Measurements from ENCODE around the gene TCF7L2. TPM values are rescaled to one million over a fixed set of nuclear protein-coding genes. Genes with fewer than 3 reads are reported as not detected.

The TCF7L2 gene
- total RNA-seq, 1 donor from 2014 or later: 88.2 TPM

- TF ChIP-seq CTCF (IDR thresholded peaks at IDR 0.05): no peak
- no peak for DNase-seq (ENCODE audit: extremely low spot score, unreplicated experiment)
- Mint-ChIP-seq H3K27me3 (ENCODE audit: unreplicated experiment) (no peaks in the 10 kb centered on the region), H3K4me3 (ENCODE audit: unreplicated experiment) (peak overlapping the region; percentile 53), H3K36me3 (ENCODE audit: unreplicated experiment) (peaks cover 2% of the 10 kb centered on the region), H3K4me1 (ENCODE audit: unreplicated experiment) (peaks cover 58% of the 10 kb centered on the region), H3K27ac (ENCODE audit: unreplicated experiment) (peak overlapping the region; percentile 75), H3K9me3 (ENCODE audit: unreplicated experiment) (no peaks in the 10 kb centered on the region)
Observed at GRCh38 chr10:113028456-113029440, 78.7 kb downstream of the TCF7L2 start.

- no peak for DNase-seq (ENCODE audit: extremely low spot score, unreplicated experiment)
- Mint-ChIP-seq H3K27me3 (ENCODE audit: unreplicated experiment) (no peaks in the 10 kb centered on the region), H3K27ac (ENCODE audit: unreplicated experiment) (peak overlapping the region; percentile 28), H3K4me3 (ENCODE audit: unreplicated experiment) (no peak overlapping the region), H3K36me3 (ENCODE audit: unreplicated experiment) (peaks cover 3% of the 10 kb centered on the region), H3K4me1 (ENCODE audit: unreplicated experiment) (peaks cover 67% of the 10 kb centered on the region), H3K9me3 (ENCODE audit: unreplicated experiment) (no peaks in the 10 kb centered on the region)
- no peak for TF ChIP-seq CTCF (IDR thresholded peaks at IDR 0.05)
Observed at GRCh38 chr10:113030453-113030852, 80.4 kb downstream of the TCF7L2 start.

- Mint-ChIP-seq H3K27me3 (ENCODE audit: unreplicated experiment) (no peaks in the 10 kb centered on the region), H3K27ac (ENCODE audit: unreplicated experiment) (no peak overlapping the region), H3K36me3 (ENCODE audit: unreplicated experiment) (peaks cover 3% of the 10 kb centered on the region), H3K9me3 (ENCODE audit: unreplicated experiment) (no peaks in the 10 kb centered on the region), H3K4me3 (ENCODE audit: unreplicated experiment) (no peak overlapping the region), H3K4me1 (ENCODE audit: unreplicated experiment) (peaks cover 73% of the 10 kb centered on the region)
- TF ChIP-seq CTCF (IDR thresholded peaks at IDR 0.05): no peak
- no peak for DNase-seq (ENCODE audit: extremely low spot score, unreplicated experiment)
Observed at GRCh38 chr10:113031147-113031546, 81.1 kb downstream of the TCF7L2 start.

GRCh38 chr10:113033991-113034390, 83.9 kb downstream of the TCF7L2 start:
- Mint-ChIP-seq H3K36me3 (ENCODE audit: unreplicated experiment) (peaks cover 3% of the 10 kb centered on the region), H3K4me1 (ENCODE audit: unreplicated experiment) (peaks cover 72% of the 10 kb centered on the region), H3K4me3 (ENCODE audit: unreplicated experiment) (no peak overlapping the region), H3K9me3 (ENCODE audit: unreplicated experiment) (no peaks in the 10 kb centered on the region), H3K27ac (ENCODE audit: unreplicated experiment) (no peak overlapping the region), H3K27me3 (ENCODE audit: unreplicated experiment) (no peaks in the 10 kb centered on the region)
- DNase-seq (ENCODE audit: extremely low spot score, unreplicated experiment): no peak
- no peak for TF ChIP-seq CTCF (IDR thresholded peaks at IDR 0.05)

- no peak for DNase-seq (ENCODE audit: extremely low spot score, unreplicated experiment)
- H3K4me3 Mint-ChIP-seq (ENCODE audit: unreplicated experiment): no peak overlapping the region
- no peaks in the 10 kb centered on the region for H3K9me3 Mint-ChIP-seq (ENCODE audit: unreplicated experiment)
- peaks cover 64% of the 10 kb centered on the region for H3K4me1 Mint-ChIP-seq (ENCODE audit: unreplicated experiment)
- peak overlapping the region; percentile 59 for H3K27ac Mint-ChIP-seq (ENCODE audit: unreplicated experiment)
- no peak for TF ChIP-seq CTCF (IDR thresholded peaks at IDR 0.05)
- no peaks in the 10 kb centered on the region for H3K27me3 Mint-ChIP-seq (ENCODE audit: unreplicated experiment)
- H3K36me3 Mint-ChIP-seq (ENCODE audit: unreplicated experiment): peaks cover 8% of the 10 kb centered on the region
Observed at GRCh38 chr10:113035732-113036312, 85.8 kb downstream of the TCF7L2 start.
